WTC11 (cell line): Measurements from ENCODE around the gene LYPD6. TPM values are rescaled to one million over a fixed set of nuclear protein-coding genes. Genes with fewer than 3 reads are reported as not detected.

Experiments
- ATAC-seq: fragments of 200-7000 bp; cut with Tn5 transposase; 2 replicates; pipeline ENCODE4 v1.10.0; 2021; ENCODE audit warnings: mild to moderate bottlenecking, moderate library complexity
- CTCF ChIA-PET: fragments of 300-600 bp; sonication (Branson Sonifier 250); formaldehyde crosslinking; loops from one replicate; lab custom pipeline; 2021; ENCODE audit warnings: antibody characterized with exemption; lab: Charles Lee
- POLR2A ChIA-PET: fragments of 350-600 bp; sonication (Branson Sonifier 250); formaldehyde crosslinking; loops from one replicate; lab custom pipeline; 2021; ENCODE audit warnings: antibody characterized with exemption; lab: Charles Lee
- DNase-seq: peaks from one replicate; pipeline ENCODE4 v3.0.0; 2021; ENCODE audit warnings: low spot score
- H3K27ac Mint-ChIP-seq: 2 replicates; pipeline ENCODE4 v1.8.0; 2021; ENCODE audit warnings: mixed read lengths
- H3K27me3 Mint-ChIP-seq: 2 replicates; pipeline ENCODE4 v1.8.0; 2021; ENCODE audit warnings: low read depth, mild to moderate bottlenecking, moderate library complexity, mixed read lengths
- H3K36me3 Mint-ChIP-seq: 2 replicates; pipeline ENCODE4 v1.8.0; 2021; ENCODE audit warnings: mixed read lengths
- H3K4me1 Mint-ChIP-seq: 2 replicates; pipeline ENCODE4 v1.8.0; 2022; ENCODE audit warnings: mixed read lengths
- H3K4me3 Mint-ChIP-seq: 2 replicates; pipeline ENCODE4 v1.8.0; 2021; ENCODE audit warnings: mild to moderate bottlenecking, moderate library complexity, mixed read lengths
- H3K9me3 Mint-ChIP-seq: 2 replicates; pipeline ENCODE4 v1.8.0; 2021; ENCODE audit warnings: mixed read lengths
- AR ChIP-seq: fragments of 250-450 bp; sonication (Bioruptor Pico); IDR thresholded peaks from 2 replicates; pipeline ENCODE4 v1.9.0; 2021; ENCODE audit warnings: mild to moderate bottlenecking
- ATF3 ChIP-seq: sonication (generic); formaldehyde crosslinking; conservative IDR thresholded peaks from 2 replicates; pipeline ENCODE4 v1.8.1; 2022; ENCODE audit warnings: mild to moderate bottlenecking, missing genetic modification reagents
- CREB1 ChIP-seq: sonication (generic); formaldehyde crosslinking; IDR thresholded peaks from 2 replicates; pipeline ENCODE4 v1.8.0; 2023; ENCODE audit warnings: mild to moderate bottlenecking, missing genetic modification reagents
- EMX1 ChIP-seq: fragments of 250-450 bp; sonication (Bioruptor Pico); IDR thresholded peaks from 2 replicates; pipeline ENCODE4 v1.8.0; 2021; ENCODE audit warnings: mild to moderate bottlenecking
- ESRRA ChIP-seq: sonication (generic); formaldehyde crosslinking; IDR thresholded peaks from 2 replicates; pipeline ENCODE4 v1.8.1; 2022; ENCODE audit warnings: mild to moderate bottlenecking, missing genetic modification reagents, borderline replicate concordance
- ETV6 ChIP-seq: sonication (generic); formaldehyde crosslinking; IDR thresholded peaks from 2 replicates; pipeline ENCODE4 v1.8.1; 2022; ENCODE audit warnings: mild to moderate bottlenecking, missing genetic modification reagents
- NR1H2 ChIP-seq: sonication (generic); formaldehyde crosslinking; IDR thresholded peaks from 2 replicates; pipeline ENCODE4 v1.9.0; 2021; ENCODE audit warnings: mild to moderate bottlenecking, moderate library complexity, missing genetic modification reagents
- PRDM15 ChIP-seq: sonication (generic); formaldehyde crosslinking; IDR thresholded peaks from 2 replicates; pipeline ENCODE4 v1.8.0; 2022; ENCODE audit warnings: missing genetic modification reagents
- RELA ChIP-seq: sonication (generic); formaldehyde crosslinking; IDR thresholded peaks from 2 replicates; pipeline ENCODE4 v1.8.1; 2022; ENCODE audit warnings: missing genetic modification reagents, mild to moderate bottlenecking, borderline replicate concordance
- TCF7 ChIP-seq: sonication (generic); formaldehyde crosslinking; IDR thresholded peaks from 2 replicates; pipeline ENCODE4 v1.8.0; 2022; ENCODE audit warnings: mild to moderate bottlenecking, low read depth, missing genetic modification reagents, moderate library complexity
- ZNF138 ChIP-seq: sonication (generic); formaldehyde crosslinking; conservative IDR thresholded peaks from 2 replicates; pipeline ENCODE4 v1.8.1; 2022; ENCODE audit warnings: mild to moderate bottlenecking, moderate library complexity, missing genetic modification reagents
- ZNF416 ChIP-seq: fragments of 250-450 bp; sonication (Bioruptor Pico); IDR thresholded peaks from 2 replicates; pipeline ENCODE4 v1.9.0; 2021; ENCODE audit warnings: mild to moderate bottlenecking, inconsistent platforms
- ZSCAN18 ChIP-seq: fragments of 250-450 bp; sonication (Bioruptor Pico); IDR thresholded peaks from 2 replicates; pipeline ENCODE4 v2.1.2; 2022; ENCODE audit warnings: mild to moderate bottlenecking, moderate library complexity
- total RNA-seq: library from RNA; stranded (reverse); gene quantifications from 3 replicates; pipeline ENCODE4 v1.2.3, GENCODE V29; 2021

The LYPD6 gene
- total RNA-seq, 1 experiment from 2014 or later: 4.8 TPM

GRCh38 chr2:149430743-149431736 is 100.7 kb downstream of the LYPD6 start (continued):
- TF ChIP-seq ATF3 (CRISPR knock-in tag) (no peak), ZSCAN18 (CRISPR knock-in tag) (no peak)
- TF ChIP-seq, all 79 proteins: peak for 0

- ChIA-PET CTCF (no interaction called here), POLR2A (no interaction called here)
- Mint-ChIP-seq H3K4me3 (no peak overlapping the region), H3K27ac (no peak overlapping the region), H3K4me1 (peaks cover 3% of the 10 kb centered on the region; the same call in 1 of the 2 replicates), H3K9me3 (no peaks in the 10 kb centered on the region), H3K27me3 (no peaks in the 10 kb centered on the region), H3K36me3 (no peaks in the 10 kb centered on the region)
- no peak for ATAC-seq
- DNase-seq: no peak
- no peak for TF ChIP-seq NR1H2 (CRISPR knock-in tag)
- TF ChIP-seq CREB1: no peak
- TF ChIP-seq ESRRA (CRISPR knock-in tag): no peak
- no peak for TF ChIP-seq ZNF416 (CRISPR knock-in tag)
- TF ChIP-seq EMX1 (CRISPR knock-in tag): no peak
- no peak for TF ChIP-seq AR
- TF ChIP-seq PRDM15 (CRISPR knock-in tag): no peak
- no peak for TF ChIP-seq ZNF138 (CRISPR knock-in tag)
- TF ChIP-seq RELA (CRISPR knock-in tag): no peak
- TF ChIP-seq TCF7: no peak
Observed at GRCh38 chr2:149438330-149438960, 108.1 kb downstream of the LYPD6 start.

GRCh38 chr2:149441255-149441654 is 110.9 kb downstream of the LYPD6 start:
- Mint-ChIP-seq H3K9me3 (no peaks in the 10 kb centered on the region), H3K4me3 (no peak overlapping the region), H3K4me1 (peaks cover 3% of the 10 kb centered on the region; the same call in 1 of the 2 replicates), H3K27me3 (no peaks in the 10 kb centered on the region; the same call in 1 of the 2 replicates), H3K27ac (no peak overlapping the region), H3K36me3 (no peaks in the 10 kb centered on the region)
- DNase-seq (no peak), ATAC-seq (no peak)
- no peak for TF ChIP-seq ETV6 (CRISPR knock-in tag)
- CTCF ChIA-PET: interaction anchor here (0.6 to 0.7 kb wide), 3 partner anchors 46 to 390 kb away, joined by 3 to 5 read pairs (median 3); no protein-coding TSS in a partner anchor
- POLR2A ChIA-PET: no interaction called here
